ENCODE data around the gene ACSM6.
"Not testable (repeated sequence)": the region's sequence is repeated elsewhere in the genome, so short reads cannot be mapped to it uniquely, and the experiment has no call there.

ACSM6 gene

GRCh38 chr10:95217476-95217875, 23.4 kb downstream of the ACSM6 start:
- DNase-seq = no peak

DNA sequence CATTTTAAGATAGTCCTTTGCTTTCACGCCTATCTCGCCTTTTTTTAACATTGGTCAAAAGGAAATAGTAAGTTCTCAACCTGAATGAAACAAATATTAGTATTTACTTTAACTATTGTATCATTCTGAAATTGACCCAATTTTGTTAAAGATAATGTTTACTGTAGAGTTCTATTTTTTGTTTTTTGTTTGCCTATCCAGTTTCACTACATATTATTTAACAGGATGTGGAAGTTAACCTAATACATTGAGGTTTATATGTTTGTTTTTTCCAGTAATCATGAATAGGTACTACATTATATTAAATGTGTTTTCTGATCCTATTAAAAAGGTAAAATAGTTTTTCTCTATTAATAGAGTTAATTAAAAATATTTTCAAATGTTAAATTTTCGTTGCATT, 26.5 kb downstream of the ACSM6 start:
- DNase-seq = no peak

GRCh38 chr10:95221124-95221523, 27.1 kb downstream of the ACSM6 start:
- DNase-seq = no peak

- no peak for DNase-seq
Observed at GRCh38 chr10:95225136-95225535, 31.1 kb downstream of the ACSM6 start.

DNA sequence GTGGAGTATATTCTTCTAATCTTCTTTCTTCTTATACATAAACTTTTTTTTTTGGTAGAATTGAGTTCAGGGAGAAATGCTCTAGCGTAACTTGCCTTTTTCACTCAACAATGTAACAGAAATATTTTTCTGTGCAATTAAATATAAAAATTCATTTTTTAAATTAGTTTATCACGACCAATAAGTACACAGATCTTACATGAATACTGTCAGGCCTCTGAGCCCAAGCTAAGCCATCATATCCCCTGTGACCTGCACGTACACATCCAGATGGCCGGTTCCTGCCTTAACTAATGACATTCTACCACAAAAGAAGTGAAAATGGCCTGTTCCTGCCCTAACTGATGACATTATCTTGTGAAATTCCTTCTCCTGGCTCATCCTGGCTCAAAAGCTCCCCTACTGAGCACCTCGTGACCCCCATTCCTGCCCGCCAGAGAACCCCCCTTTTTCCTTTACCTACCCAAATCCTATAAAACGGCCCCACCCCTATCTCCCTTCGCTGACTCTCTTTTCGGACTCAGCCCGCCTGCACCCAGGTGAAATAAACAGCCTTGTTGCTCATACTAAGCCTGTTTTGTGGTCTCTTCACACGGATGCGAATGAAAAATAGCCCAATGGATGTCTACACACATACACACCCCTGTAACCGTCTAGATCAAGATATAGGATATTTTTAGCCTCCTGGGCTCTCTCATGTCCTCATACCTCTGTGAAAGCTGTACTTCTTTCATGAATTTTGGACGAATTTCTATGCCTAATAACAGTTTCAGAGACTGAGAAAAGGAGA, 35.1 kb downstream of the ACSM6 start:
- DNase-seq = not testable (repeated sequence)

DNA sequence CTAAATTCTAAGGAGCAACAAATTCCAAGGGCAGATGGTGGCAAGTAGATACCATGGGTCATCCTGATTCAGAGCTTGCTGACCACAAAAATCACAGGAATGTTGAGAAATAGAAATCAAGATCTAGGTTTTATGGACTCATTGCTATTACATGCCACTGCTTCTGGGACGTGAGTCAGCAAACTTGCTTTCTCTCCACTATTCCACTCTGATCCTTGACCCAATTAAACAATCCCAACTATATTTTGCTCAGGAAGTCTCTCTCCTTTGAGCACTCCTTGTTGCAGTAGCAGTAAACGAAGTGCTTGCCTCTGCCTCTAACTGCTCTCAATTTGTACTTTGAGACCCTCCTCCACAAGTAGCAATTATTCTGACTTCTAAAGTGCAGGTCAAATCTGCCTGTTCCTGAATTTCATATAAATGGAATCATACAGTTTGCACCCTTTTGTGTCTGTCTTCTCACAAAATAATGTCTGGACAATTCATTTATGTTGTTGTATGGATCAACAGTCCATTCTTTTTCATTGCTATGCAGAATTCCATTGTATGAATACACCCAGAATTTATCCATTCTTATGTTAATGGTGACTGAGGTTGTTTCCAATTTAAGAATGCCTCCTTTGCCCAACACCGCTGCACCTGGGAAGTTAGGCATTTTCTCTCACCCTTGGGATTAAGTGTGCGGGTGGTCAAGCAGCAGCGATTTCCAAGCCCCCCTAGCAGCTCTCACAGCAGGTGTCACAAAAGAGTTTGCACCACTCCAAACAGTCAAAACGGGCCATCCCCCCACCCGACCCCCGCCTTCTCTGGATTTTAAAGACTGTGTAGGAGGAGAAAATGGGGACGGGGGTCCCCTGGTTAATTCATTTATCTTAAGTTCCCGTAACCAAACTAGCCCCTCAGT, 35.9 kb downstream of the ACSM6 start:
- DNase-seq = no peak

- DNase-seq = not testable (repeated sequence)
Observed at GRCh38 chr10:95230677-95231586, 36.9 kb downstream of the ACSM6 start.

GRCh38 chr10:95233377-95234034, 39.5 kb downstream of the ACSM6 start:
- DNase-seq = no peak

DNA sequence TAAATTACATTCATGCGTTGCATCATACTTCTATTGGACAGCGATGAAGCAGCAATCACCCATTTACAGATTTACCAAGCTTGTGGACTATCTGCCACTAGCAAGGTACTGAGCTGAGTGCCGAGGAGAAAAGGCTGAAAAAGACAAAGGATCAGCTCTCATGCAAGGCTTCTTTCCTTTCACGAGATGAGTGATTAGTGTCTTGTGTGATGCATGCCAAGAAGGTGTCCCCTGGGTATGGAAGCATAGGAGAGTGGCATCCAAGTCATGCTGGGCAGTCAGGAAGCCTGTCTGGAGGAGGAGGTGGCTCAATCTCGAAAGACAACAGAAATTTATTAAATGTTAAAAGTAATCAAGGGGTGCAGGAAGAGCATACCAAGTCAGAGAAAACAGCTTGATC, 40.9 kb downstream of the ACSM6 start:
- no peak for DNase-seq

DNA sequence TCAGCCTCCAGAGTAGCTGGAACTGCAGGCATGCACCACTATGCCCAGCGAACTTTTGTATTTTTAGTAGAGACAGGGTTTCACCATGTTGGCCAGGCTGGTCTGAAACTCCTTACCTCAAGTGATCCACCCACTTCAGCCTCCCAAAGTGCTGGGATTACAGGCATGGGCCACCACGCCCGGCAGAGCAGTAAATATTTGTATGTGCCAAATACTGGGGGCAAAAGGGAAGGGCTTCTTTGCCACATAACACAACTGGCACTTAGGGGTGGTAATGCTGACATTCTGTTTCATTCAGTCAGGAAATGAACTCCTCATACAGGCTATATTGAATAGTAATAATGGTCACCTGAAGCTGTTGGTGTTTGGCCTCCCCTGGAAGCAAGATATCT, 41.6 kb downstream of the ACSM6 start:
- no peak for DNase-seq

DNA sequence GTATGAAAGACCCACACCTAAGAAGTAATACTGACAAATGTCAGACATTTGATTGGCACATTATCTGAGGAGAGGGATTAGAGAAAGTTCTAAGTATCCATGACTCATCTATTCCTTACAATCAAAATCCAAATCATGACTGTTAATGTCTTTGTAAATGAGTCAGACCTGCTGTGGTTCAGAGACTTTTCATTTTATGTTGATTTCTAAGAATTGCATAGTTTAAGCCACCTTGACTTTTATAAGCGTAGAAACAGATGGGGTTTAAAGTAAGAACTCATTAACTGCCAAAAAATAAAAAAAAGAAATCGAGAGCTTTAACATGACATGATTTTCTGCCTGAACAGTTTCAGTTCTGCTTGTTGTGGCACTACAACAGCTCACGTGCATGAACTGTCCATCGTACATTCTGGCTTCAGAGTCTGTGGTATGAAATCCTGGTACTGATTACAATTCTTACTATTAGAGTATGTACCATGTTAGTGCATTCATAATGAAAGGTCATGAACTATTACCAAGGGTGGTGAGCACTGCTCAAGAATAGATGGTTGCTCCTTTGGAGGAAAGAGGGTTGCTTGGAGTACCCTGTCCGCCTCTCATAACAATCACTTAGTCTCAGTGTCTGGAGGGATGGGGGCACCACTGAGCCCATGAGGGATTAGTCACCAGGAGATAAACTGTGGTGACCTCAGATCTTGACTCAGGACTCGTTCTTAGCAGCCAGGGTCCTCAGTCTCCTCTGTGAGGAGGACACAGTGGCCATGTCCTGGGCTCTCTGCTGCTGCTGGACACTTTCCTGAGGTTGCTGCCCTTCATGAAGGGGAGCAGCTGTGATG, 42.2 kb downstream of the ACSM6 start:
- no peak for DNase-seq

DNA sequence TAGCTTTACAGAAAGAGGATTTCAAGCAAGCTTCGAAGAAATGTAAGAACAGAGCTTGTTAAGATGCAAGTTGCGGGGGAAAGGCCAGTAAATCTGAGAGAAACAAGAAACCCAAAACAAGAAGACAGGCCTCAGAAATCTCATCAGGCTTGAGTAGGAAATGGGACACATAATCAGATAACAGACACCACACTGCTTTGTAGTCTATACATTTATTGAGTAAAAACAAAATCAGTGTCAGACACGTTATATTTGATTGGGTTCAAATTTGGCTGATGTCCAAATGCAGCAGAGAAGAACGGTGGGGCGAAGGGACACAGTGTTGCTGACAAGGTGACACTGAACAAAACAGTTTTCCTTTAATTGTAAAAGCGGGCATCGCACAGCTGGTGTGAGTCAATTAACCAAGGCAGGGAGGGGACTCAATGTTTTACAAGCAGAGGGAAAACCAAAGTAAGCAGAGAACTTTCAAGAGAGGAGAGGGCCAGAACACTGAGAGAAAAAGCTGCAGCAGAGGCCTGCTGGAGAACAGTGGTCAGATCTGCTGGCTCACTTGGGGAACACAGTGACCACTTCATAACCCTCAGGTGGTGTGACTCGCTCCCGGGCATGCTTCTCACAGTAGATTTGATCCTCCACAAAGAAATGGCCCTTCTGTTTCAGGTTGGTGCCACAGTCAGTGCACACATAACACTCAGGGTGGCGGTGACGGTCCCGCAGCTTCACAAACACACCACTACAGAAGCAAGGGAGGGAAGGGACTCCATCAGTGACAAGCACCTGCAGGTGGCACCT, 43.5 kb downstream of the ACSM6 start:
- DNase-seq = no peak

DNA sequence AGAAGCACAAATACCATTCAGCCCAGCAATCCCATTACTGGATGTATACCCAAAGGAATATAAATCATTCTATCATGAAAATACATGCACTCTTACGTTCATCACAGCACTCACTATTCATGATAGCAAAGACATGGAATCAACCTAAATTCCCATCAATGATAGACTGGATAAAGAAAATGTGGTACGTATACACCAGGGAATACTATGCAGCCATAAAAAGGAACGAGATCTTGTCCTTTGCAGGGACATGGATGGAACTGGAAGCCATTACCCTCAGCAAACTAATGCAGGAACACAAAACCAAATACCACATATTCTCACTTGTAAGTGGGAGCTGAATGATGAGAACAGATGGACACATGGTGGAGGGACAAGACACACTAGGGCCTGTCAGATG, 46.1 kb downstream of the ACSM6 start:
- DNase-seq = not testable (repeated sequence)

- DNase-seq = no peak
Observed at GRCh38 chr10:95240811-95241210, 46.8 kb downstream of the ACSM6 start.

GRCh38 chr10:95241533-95241932, 47.5 kb downstream of the ACSM6 start:
- no peak for DNase-seq

GRCh38 chr10:95242581-95243317, 48.7 kb downstream of the ACSM6 start:
- DNase-seq = no peak

- no peak for DNase-seq
Observed at GRCh38 chr10:95243318-95243617, 49.2 kb downstream of the ACSM6 start.

- DNase-seq = no peak
Observed at GRCh38 chr10:95244152-95244551, 50.1 kb downstream of the ACSM6 start.

- no peak for DNase-seq
Observed at GRCh38 chr10:95245425-95246055, 51.5 kb downstream of the ACSM6 start.
